ENCODE measurements around the gene SLC44A1.

DNA sequence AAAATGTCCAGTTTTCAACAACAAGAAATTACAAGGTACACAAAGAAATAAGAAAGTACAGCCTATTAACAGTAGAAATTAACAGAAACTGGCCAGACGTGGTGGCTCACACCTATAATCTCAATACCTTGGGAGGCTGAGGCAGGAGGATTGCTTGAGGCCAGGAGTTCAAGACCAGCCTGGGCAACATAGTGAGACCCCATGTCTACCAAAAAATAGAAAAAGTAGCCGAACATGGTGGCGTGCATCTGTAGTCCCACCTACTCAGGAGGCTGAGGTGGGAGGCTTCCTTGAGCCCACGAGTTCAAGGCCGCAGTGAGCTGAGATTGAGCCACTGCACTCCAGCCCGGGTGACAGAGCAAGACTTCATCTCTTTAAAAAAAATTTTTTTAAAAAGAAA lies 161.9 kb downstream of the SLC44A1 start:
- TF ChIP-seq, protein P1, sequence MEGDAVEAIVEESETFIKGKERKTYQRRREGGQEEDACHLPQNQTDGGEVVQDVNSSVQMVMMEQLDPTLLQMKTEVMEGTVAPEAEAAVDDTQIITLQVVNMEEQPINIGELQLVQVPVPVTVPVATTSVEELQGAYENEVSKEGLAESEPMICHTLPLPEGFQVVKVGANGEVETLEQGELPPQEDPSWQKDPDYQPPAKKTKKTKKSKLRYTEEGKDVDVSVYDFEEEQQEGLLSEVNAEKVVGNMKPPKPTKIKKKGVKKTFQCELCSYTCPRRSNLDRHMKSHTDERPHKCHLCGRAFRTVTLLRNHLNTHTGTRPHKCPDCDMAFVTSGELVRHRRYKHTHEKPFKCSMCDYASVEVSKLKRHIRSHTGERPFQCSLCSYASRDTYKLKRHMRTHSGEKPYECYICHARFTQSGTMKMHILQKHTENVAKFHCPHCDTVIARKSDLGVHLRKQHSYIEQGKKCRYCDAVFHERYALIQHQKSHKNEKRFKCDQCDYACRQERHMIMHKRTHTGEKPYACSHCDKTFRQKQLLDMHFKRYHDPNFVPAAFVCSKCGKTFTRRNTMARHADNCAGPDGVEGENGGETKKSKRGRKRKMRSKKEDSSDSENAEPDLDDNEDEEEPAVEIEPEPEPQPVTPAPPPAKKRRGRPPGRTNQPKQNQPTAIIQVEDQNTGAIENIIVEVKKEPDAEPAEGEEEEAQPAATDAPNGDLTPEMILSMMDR (IDR thresholded peaks at IDR 0.05; ENCODE audit: insufficient read depth, low read length): no peak
- TF ChIP-seq POLR2AphosphoS5 (IDR thresholded peaks at IDR 0.05; ENCODE audit: low read depth): no peak
